ENCODE measurements around the gene TRNT1.

Gene TRNT1

GRCh38 chr3:3170998-3171397 lies 44.3 kb downstream of the TRNT1 start:
- H3K4me3 ChIP-seq (ENCODE audit: low read depth, low read length) = no peak overlapping the region
- TF ChIP-seq CTCF (IDR thresholded peaks at IDR 0.05; ENCODE audit: low read depth, low read length) (no peak), MYC (IDR thresholded peaks at IDR 0.05; ENCODE audit: low read depth, low read length) (no peak), POLR2A (IDR thresholded peaks at IDR 0.05; ENCODE audit: extremely low read depth, insufficient read length) (no peak)
- DNase-seq (ENCODE audit: low read depth) = peak; percentile 35

- DNase-seq (ENCODE audit: low read depth) = no peak
- TF ChIP-seq POLR2A (IDR thresholded peaks at IDR 0.05; ENCODE audit: extremely low read depth, insufficient read length) (no peak), MYC (IDR thresholded peaks at IDR 0.05; ENCODE audit: low read depth, low read length) (no peak), MAX (IDR thresholded peaks at IDR 0.05; ENCODE audit: low read depth, low read length) (no peak), CTCF (IDR thresholded peaks at IDR 0.05; ENCODE audit: low read depth, low read length) (no peak)
- H3K4me3 ChIP-seq (ENCODE audit: low read depth, low read length) = no peak overlapping the region
These were observed 45.9 kb downstream of the TRNT1 start for GRCh38 chr3:3172627-3173026.

GRCh38 chr3:3177861-3178497 lies 51.2 kb downstream of the TRNT1 start:
- peak; percentile 19 for DNase-seq (ENCODE audit: low read depth)
- TF ChIP-seq CTCF (IDR thresholded peaks at IDR 0.05; ENCODE audit: low read depth, low read length) (no peak), POLR2A (IDR thresholded peaks at IDR 0.05; ENCODE audit: extremely low read depth, insufficient read length) (no peak), MYC (IDR thresholded peaks at IDR 0.05; ENCODE audit: low read depth, low read length) (no peak), MAX (IDR thresholded peaks at IDR 0.05; ENCODE audit: low read depth, low read length) (no peak)
- peak overlapping the region; percentile 81 for H3K4me3 ChIP-seq (ENCODE audit: low read depth, low read length)

GRCh38 chr3:3178498-3179328 lies 52.0 kb downstream of the TRNT1 start:
- no peak for TF ChIP-seq MAX (IDR thresholded peaks at IDR 0.05; ENCODE audit: low read depth, low read length)
- no peak for TF ChIP-seq MYC (IDR thresholded peaks at IDR 0.05; ENCODE audit: low read depth, low read length)
- no peak for TF ChIP-seq CTCF (IDR thresholded peaks at IDR 0.05; ENCODE audit: low read depth, low read length)
- no peak for TF ChIP-seq POLR2A (IDR thresholded peaks at IDR 0.05; ENCODE audit: extremely low read depth, insufficient read length)
- peak overlapping the region; percentile 81 for H3K4me3 ChIP-seq (ENCODE audit: low read depth, low read length)
- peak; percentile 6 for DNase-seq (ENCODE audit: low read depth)

- peak; percentile 76 for TF ChIP-seq POLR2A (IDR thresholded peaks at IDR 0.05; ENCODE audit: extremely low read depth, insufficient read length)
- peak; percentile 24; the same call in 1 of the 2 replicates for TF ChIP-seq MAX (IDR thresholded peaks at IDR 0.05; ENCODE audit: low read depth, low read length)
- 0 out of 2 replicates have a peak, but pooled peaks have one; percentile 13 for TF ChIP-seq MYC (IDR thresholded peaks at IDR 0.05; ENCODE audit: low read depth, low read length)
- peak; percentile 75 for TF ChIP-seq CTCF (IDR thresholded peaks at IDR 0.05; ENCODE audit: low read depth, low read length)
- peak within 1 kb of the TSS; percentile 81 for H3K4me3 ChIP-seq (ENCODE audit: low read depth, low read length)
- DNase-seq (ENCODE audit: low read depth) = peak; percentile 88
These were observed 52.8 kb downstream of the TRNT1 start, which contains the start of gene CRBN for GRCh38 chr3:3179407-3180094. TSS of gene CRBN (minus strand) at chr3:3179691. CDS start at chr3:3179687, 4 bp downstream.
